Measurements from ENCODE around the gene TAS2R60.

- no peak for TF ChIP-seq CTCF (IDR thresholded peaks at IDR 0.05)
- TF ChIP-seq JUND (IDR thresholded peaks at IDR 0.05) = no peak
- no peak for TF ChIP-seq NRF1 (IDR thresholded peaks at IDR 0.05; ENCODE audit: low read depth, low read length)
- no peak for TF ChIP-seq SMC3 (IDR thresholded peaks at IDR 0.05; ENCODE audit: low read depth, low read length)
- TF ChIP-seq MAX (IDR thresholded peaks at IDR 0.05; ENCODE audit: low read depth) = no peak
- no peak for TF ChIP-seq YY1 (IDR thresholded peaks at IDR 0.05; ENCODE audit: low read depth)
- no peak for TF ChIP-seq GABPA (IDR thresholded peaks at IDR 0.05; ENCODE audit: low read depth)
- no peak for TF ChIP-seq EP300 (IDR thresholded peaks at IDR 0.05; ENCODE audit: borderline replicate concordance in 1 of 2, low read depth in 1 of 2, low read length in 1 of 2)
- TF ChIP-seq REST (IDR thresholded peaks at IDR 0.05; ENCODE audit: low read depth, low read length) = no peak
- no peak for TF ChIP-seq POLR2AphosphoS5 (IDR thresholded peaks at IDR 0.05; ENCODE audit: low read depth, low read length)
These were observed 16.1 kb downstream of the TAS2R60 start for GRCh38 chr7:143459359-143459758.
